Central memory CD8-positive, alpha-beta T cell (primary cell): Measurements from ENCODE around the gene SARDH.
A peak's percentile ranks its signal among the peaks of the same experiment; 100 is the strongest.

ENCODE experiments used
- ATAC-seq: fragments of 150-1000 bp; cut with Tn5 transposase; replicated peaks from 2 replicates; pipeline ENCODE4 v1.10.0; 2022; ENCODE audit warnings: mild to moderate bottlenecking, moderate FRiP score, moderate number of reproducible peaks; ENCODE audit not compliant: poor library complexity, severe bottlenecking; ENCODE audit errors: extremely low read depth
- DNase-seq, 2 donors: peaks; one replicate each; pipeline ENCODE4 v3.0.0; 2021; ENCODE audit warnings: low spot score in 2 of 2
- H3K27ac Mint-ChIP-seq: one replicate; pipeline ENCODE4 v1.8.0; 2022; ENCODE audit warnings: low read depth, mild to moderate bottlenecking, moderate library complexity, mixed read lengths
- H3K27me3 Mint-ChIP-seq: one replicate; pipeline ENCODE4 v1.8.0; 2022; ENCODE audit warnings: mixed read lengths
- H3K36me3 Mint-ChIP-seq: one replicate; pipeline ENCODE4 v1.8.0; 2022; ENCODE audit warnings: mild to moderate bottlenecking, moderate library complexity, mixed read lengths; ENCODE audit not compliant: insufficient read depth
- H3K4me1 Mint-ChIP-seq: one replicate; pipeline ENCODE4 v1.8.0; 2022; ENCODE audit warnings: mixed read lengths
- H3K4me3 Mint-ChIP-seq: one replicate; pipeline ENCODE4 v1.8.0; 2022; ENCODE audit warnings: mild to moderate bottlenecking, moderate library complexity, mixed read lengths
- H3K9me3 Mint-ChIP-seq: one replicate; pipeline ENCODE4 v1.8.0; 2022; ENCODE audit warnings: mixed read lengths

The SARDH gene

DNA sequence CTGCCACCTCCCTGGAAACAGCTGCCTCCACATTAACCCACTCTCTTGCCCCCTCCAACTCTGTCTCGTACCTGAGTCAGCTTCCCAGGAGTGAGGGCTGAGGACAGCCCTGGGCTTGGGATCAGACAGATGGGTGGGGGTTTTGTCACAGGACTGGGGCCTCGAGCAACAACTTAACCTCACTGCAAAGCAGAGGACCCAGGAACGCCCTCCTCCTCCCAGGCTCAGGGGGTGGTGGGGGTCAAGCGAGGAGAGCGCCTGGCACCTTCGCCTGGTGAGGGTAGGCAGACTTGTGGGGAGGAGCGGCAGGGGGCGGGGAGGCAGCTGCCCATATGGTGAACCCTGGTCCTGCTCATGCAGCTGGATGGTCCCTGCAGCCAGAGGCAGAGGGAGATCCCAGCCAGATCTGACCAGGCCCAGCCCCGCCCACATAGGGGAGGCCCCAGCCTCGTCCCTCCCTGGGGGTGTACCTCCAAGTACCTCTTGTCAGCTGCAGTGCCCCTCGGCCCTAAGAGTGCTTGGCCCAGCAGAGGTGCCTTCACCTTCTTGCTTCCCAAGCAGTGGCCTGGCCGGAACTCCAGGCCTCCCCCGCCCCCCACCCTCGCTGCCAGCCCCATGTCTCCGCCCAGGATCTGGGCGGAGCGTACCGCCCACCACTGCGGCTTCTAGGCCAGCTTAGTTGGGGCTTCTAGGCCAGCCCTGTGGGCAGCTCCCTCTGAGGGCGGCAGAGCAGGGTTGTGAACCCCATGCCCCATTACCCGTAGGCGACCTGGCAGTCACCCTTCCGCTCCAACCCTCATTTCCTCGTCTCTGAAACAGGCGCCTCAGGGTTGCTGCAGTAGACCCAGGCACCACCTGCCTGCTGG is at the start of gene SARDH:
SARDH (minus strand) TSS at position 579 of the 866 bp plus-strand sequence. CDS start 4,179 bp downstream, outside the sequence.
- Mint-ChIP-seq H3K9me3 (no peaks in the 10 kb centered on the region), H3K27ac (peak within 1 kb of the TSS; percentile 44), H3K4me3 (peak within 1 kb of the TSS; percentile 56), H3K36me3 (peaks cover 2% of the 10 kb centered on the region), H3K27me3 (no peaks in the 10 kb centered on the region), H3K4me1 (no peaks in the 10 kb centered on the region)
- DNase-seq = no peak
- peak; percentile 71 for ATAC-seq

- ATAC-seq (no peak), DNase-seq (no peak)
- H3K36me3 Mint-ChIP-seq = peaks cover 2% of the 10 kb centered on the region
- no peaks in the 10 kb centered on the region for H3K9me3 Mint-ChIP-seq
- no peaks in the 10 kb centered on the region for H3K4me1 Mint-ChIP-seq
- no peak overlapping the region for H3K27ac Mint-ChIP-seq
- H3K4me3 Mint-ChIP-seq = no peak overlapping the region
- H3K27me3 Mint-ChIP-seq = no peaks in the 10 kb centered on the region
These were observed 49.5 kb upstream of the SARDH start for GRCh38 chr9:133787754-133788025.

DNA sequence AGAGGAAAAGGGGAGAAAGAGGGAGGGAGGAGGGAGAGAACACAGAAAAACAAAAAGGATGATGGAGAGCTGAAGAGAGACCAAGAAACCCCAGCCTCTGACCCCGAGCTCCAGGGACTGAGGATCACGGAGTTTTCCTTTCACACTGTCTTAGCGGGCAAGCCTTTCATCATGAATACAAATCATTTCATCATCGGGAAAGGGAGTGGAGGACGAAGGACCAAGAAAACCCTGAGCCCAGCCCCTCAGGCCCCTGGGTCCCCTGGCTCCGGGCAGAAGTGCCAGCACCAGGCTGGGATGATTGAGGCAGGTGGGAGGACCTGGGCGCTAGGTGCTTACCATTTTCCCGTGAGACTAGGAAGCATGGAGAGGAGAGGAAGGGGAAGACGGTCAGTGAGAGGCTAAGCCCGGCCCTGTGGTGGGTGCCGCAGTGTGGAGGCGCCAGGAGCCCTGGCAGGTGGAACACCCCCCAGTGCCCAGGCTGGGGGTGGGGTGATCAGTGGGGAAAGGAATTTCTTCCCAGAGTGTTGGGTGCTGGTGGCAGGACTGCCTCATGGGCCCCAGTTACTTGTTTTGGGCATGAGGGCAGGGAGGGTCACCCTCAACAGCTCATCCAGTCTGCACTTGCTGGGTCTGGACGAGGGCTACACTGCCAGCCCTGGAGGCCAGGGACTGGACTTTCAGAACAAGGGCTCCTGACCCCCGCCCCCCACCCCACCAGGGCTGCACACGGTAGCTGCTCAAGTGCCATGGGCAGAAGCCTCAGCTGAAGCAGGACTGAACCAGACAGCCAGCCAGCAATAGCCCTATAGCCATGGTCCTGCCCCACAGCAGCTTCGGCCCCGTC is 49.0 kb upstream of the SARDH start:
- DNase-seq (no peak), ATAC-seq (no peak)
- Mint-ChIP-seq H3K36me3 (peaks cover 2% of the 10 kb centered on the region), H3K9me3 (no peaks in the 10 kb centered on the region), H3K27ac (no peak overlapping the region), H3K4me3 (no peak overlapping the region), H3K27me3 (no peaks in the 10 kb centered on the region), H3K4me1 (no peaks in the 10 kb centered on the region)

- H3K4me1 Mint-ChIP-seq = no peaks in the 10 kb centered on the region
- no peaks in the 10 kb centered on the region for H3K9me3 Mint-ChIP-seq
- no peak overlapping the region for H3K27ac Mint-ChIP-seq
- ATAC-seq (no peak), DNase-seq (no peak)
- no peaks in the 10 kb centered on the region for H3K27me3 Mint-ChIP-seq
- no peak overlapping the region for H3K4me3 Mint-ChIP-seq
- H3K36me3 Mint-ChIP-seq = peaks cover 2% of the 10 kb centered on the region
These were observed 48.2 kb upstream of the SARDH start for GRCh38 chr9:133786371-133786753.

GRCh38 chr9:133785753-133786370 is 47.7 kb upstream of the SARDH start:
- Mint-ChIP-seq H3K27ac (no peak overlapping the region), H3K4me3 (no peak overlapping the region), H3K36me3 (peaks cover 2% of the 10 kb centered on the region), H3K9me3 (no peaks in the 10 kb centered on the region), H3K4me1 (no peaks in the 10 kb centered on the region), H3K27me3 (no peaks in the 10 kb centered on the region)
- DNase-seq (no peak), ATAC-seq (no peak)

GRCh38 chr9:133784731-133785561 is 46.8 kb upstream of the SARDH start:
- H3K4me1 Mint-ChIP-seq = no peaks in the 10 kb centered on the region
- no peak overlapping the region for H3K4me3 Mint-ChIP-seq
- no peak for DNase-seq
- H3K27me3 Mint-ChIP-seq = no peaks in the 10 kb centered on the region
- no peak for ATAC-seq
- H3K27ac Mint-ChIP-seq = no peak overlapping the region
- H3K9me3 Mint-ChIP-seq = no peaks in the 10 kb centered on the region
- peaks cover 2% of the 10 kb centered on the region for H3K36me3 Mint-ChIP-seq

DNA sequence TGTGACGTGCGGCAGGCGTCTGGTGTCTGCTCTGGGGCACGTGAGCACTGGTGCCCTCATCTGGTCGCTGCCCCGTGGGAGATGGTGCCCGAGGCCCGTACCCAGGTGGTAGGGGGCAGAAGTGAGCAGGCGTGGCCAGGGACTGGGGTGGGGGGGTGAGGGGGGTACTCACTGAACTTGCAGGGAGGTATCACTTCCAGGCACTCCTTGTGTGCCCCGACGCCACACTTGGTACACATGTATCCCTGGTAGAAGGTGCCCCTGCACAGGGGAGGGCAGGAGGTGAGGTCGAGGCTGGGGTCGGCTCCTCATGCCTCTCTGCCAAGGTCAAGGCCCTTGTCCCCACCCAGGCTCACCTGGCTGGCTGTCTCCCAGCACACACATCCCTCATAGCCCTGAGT is 45.2 kb upstream of the SARDH start:
- H3K36me3 Mint-ChIP-seq = peaks cover 5% of the 10 kb centered on the region
- H3K9me3 Mint-ChIP-seq = no peaks in the 10 kb centered on the region
- no peak for DNase-seq
- H3K4me1 Mint-ChIP-seq = no peaks in the 10 kb centered on the region
- no peak overlapping the region for H3K4me3 Mint-ChIP-seq
- H3K27me3 Mint-ChIP-seq = no peaks in the 10 kb centered on the region
- no peak for ATAC-seq
- no peak overlapping the region for H3K27ac Mint-ChIP-seq

GRCh38 chr9:133782157-133783130 is 44.3 kb upstream of the SARDH start:
- H3K36me3 Mint-ChIP-seq = peaks cover 5% of the 10 kb centered on the region
- H3K27me3 Mint-ChIP-seq = no peaks in the 10 kb centered on the region
- no peak for ATAC-seq
- no peak overlapping the region for H3K27ac Mint-ChIP-seq
- no peaks in the 10 kb centered on the region for H3K9me3 Mint-ChIP-seq
- DNase-seq = peak; percentile 32 to 34
- no peak overlapping the region for H3K4me3 Mint-ChIP-seq
- no peaks in the 10 kb centered on the region for H3K4me1 Mint-ChIP-seq

- ATAC-seq (no peak), DNase-seq (no peak)
- Mint-ChIP-seq H3K4me3 (no peak overlapping the region), H3K4me1 (no peaks in the 10 kb centered on the region), H3K36me3 (peaks cover 5% of the 10 kb centered on the region), H3K27me3 (no peaks in the 10 kb centered on the region), H3K27ac (no peak overlapping the region), H3K9me3 (no peaks in the 10 kb centered on the region)
These were observed 43.6 kb upstream of the SARDH start for GRCh38 chr9:133781828-133782135.

- no peaks in the 10 kb centered on the region for H3K4me1 Mint-ChIP-seq
- H3K9me3 Mint-ChIP-seq = no peaks in the 10 kb centered on the region
- H3K27ac Mint-ChIP-seq = no peak overlapping the region
- no peak for ATAC-seq
- H3K27me3 Mint-ChIP-seq = no peaks in the 10 kb centered on the region
- H3K36me3 Mint-ChIP-seq = peaks cover 3% of the 10 kb centered on the region
- no peak overlapping the region for H3K4me3 Mint-ChIP-seq
- DNase-seq = no peak
These were observed 43.0 kb upstream of the SARDH start for GRCh38 chr9:133780962-133781827.

DNA sequence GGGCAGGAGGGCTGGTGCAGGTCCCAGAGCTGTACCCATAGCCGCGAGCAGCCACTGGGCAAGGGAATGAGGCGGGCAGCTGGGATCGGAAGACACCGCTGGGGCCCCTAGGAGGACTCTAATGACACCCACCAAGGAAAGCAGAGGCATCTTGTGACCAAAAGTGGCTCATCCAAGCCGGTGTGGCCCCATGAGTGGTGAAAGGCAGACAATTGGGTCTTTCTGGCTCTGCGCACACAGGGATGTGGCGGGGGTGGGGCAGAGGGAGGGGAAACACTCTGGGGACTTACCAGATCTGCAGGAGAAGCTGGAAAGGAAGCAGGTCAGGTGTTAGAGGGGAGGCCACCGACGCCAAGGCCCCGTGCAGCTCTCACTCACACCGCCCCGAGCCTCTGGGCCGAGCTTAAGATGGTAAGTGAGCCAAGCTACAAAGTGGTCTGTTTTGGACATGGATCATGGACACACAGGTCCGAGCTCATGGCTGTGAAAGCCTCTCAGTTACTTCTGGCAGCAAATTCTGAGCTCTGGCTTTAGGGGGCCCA is 42.3 kb upstream of the SARDH start:
- DNase-seq = no peak
- ATAC-seq = no peak
- Mint-ChIP-seq H3K4me1 (no peaks in the 10 kb centered on the region), H3K27ac (no peak overlapping the region), H3K36me3 (peaks cover 3% of the 10 kb centered on the region), H3K27me3 (no peaks in the 10 kb centered on the region), H3K9me3 (no peaks in the 10 kb centered on the region), H3K4me3 (no peak overlapping the region)
